Tibial nerve (tissue), 4 donors: ENCODE data around the gene SOCS4. TPM values are rescaled to one million over a fixed set of nuclear protein-coding genes. Genes with fewer than 3 reads are reported as not detected.
A peak's percentile ranks its signal among the peaks of the same experiment; 100 is the strongest.
"Not testable (repeated sequence)": the region's sequence is repeated elsewhere in the genome, so short reads cannot be mapped to it uniquely, and the experiment has no call there.

Experiments
- DNase-seq, 2 donors: peaks; one replicate each; pipeline ENCODE4 v3.0.0-alpha.2; 2019; ENCODE audit warnings: low spot score in 2 of 2
- H3K27ac ChIP-seq, 4 donors: fragments of 200-600 bp; sonication (generic) in 3 of 4; one replicate each; pipeline ENCODE4 v1.5.1; 2017 to 2019; ENCODE audit warnings: mild to moderate bottlenecking in 1 of 4
- H3K27me3 ChIP-seq, 2 donors: fragments of 200-600 bp; sonication (generic) in 1 of 2; one replicate each; pipeline versions ENCODE4 v1.5.1 to v1.6.0; 2017 to 2019
- H3K36me3 ChIP-seq, 3 donors: fragments of 200-600 bp; sonication (generic); one replicate each; pipeline ENCODE4 v1.5.1; 2018 to 2019
- H3K4me1 ChIP-seq, 4 donors: fragments of 200-600 bp; sonication (generic) in 3 of 4; one replicate each; pipeline ENCODE4 v1.5.1; 2017 to 2019
- H3K4me3 ChIP-seq, 4 donors: fragments of 200-600 bp; sonication (generic) in 3 of 4; one replicate each; pipeline ENCODE4 v1.5.1; 2017 to 2019; ENCODE audit warnings: mild to moderate bottlenecking in 1 of 4, moderate library complexity in 1 of 4
- H3K9me3 ChIP-seq, 4 donors: fragments of 200-600 bp; sonication (generic) in 3 of 4; one replicate each; pipeline ENCODE4 v1.5.1; 2017 to 2019
- CTCF ChIP-seq, 5 experiments: fragments of 200-600 bp in 3 of 5; fragments of 450-650 bp in 2 of 5; sonication (generic) in 3 of 5; IDR thresholded peaks; one replicate each; pipeline ENCODE4 v1.5.1; 2016 to 2019; ENCODE audit warnings: antibody characterized with exemption in 5 of 5, mild to moderate bottlenecking in 3 of 5, moderate library complexity in 2 of 5
- EP300 ChIP-seq, 2 donors: sonication (generic); formaldehyde crosslinking; IDR thresholded peaks; one replicate each; pipeline ENCODE4 v1.6.1; 2017; ENCODE audit warnings: antibody characterized with exemption in 2 of 2, mild to moderate bottlenecking in 1 of 2
- POLR2A ChIP-seq, 2 donors: fragments of 450-650 bp; IDR thresholded peaks; one replicate each; pipeline ENCODE4 v1.6.1; 2017; ENCODE audit warnings: antibody characterized with exemption in 2 of 2, mild to moderate bottlenecking in 2 of 2, moderate library complexity in 2 of 2
- WGBS, 2 donors: methylation state at CpG; one replicate each; pipeline ENCODE4 v1.1.5; 2018; 5-methylcytosine and 5-hydroxymethylcytosine counted together
- total RNA-seq, 4 donors: library from RNA; depleted of rRNA; stranded (reverse); fragments of >200 nt; gene quantifications; one replicate each; pipeline ENCODE4 v1.1.0, GENCODE V29; 2016

SOCS4 gene
- total RNA-seq, 4 donors from 2014 or later = 13.3 to 28.8 (median 19.1) TPM

DNA sequence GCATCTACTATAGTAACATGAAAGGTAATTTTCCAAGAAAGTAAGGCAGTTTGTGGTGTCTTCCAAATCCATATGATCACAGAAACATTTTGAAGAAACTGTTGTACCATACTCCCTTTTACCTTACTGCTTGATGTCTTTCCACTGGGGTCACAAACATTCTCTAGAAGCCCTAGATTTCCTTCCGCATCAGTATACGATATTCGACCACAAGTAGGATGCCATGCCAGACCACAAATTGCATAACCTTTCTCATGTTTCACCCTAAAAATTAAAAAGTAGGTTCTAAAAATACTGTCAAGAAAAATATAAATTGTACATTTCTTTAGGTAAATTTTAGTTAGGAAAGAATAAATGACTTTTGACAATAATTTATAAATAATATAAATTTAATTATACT lies 26.7 kb upstream of the SOCS4 start:
- WGBS, 2 donors = 79 to 90% methylated on average over 3 of the region's 3 CpGs
- TF ChIP-seq EP300 (IDR thresholded peaks at IDR 0.05) (no peak), POLR2A (IDR thresholded peaks at IDR 0.05) (no peak), CTCF (IDR thresholded peaks at IDR 0.05) (no peak)

DNA sequence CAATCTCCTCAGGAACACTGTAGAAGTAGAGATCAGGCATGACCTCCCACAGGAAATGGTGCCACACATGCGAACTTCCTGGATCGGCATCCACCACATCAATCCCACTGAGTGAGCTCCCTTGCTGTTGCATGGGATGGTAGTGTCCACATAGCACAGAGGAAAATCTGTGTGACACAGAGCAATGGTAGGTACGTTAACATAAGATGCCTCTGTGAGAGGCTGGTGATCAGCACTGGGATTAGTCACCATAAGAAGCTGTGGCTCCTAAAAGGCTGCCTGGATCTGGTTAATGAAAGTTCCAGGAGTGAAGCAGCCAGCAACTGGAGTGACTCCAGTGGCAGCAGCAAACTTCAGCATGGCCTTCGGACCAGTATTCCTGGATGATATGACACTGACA lies 22.0 kb upstream of the SOCS4 start:
- Histone ChIP-seq H3K27me3 (no peaks in the 10 kb centered on the region), H3K27ac (no peak overlapping the region), H3K4me3 (no peak overlapping the region), H3K9me3 (no peaks in the 10 kb centered on the region), H3K36me3 (peaks cover 0 to 54% (median 0%) of the 10 kb centered on the region in 3 donors), H3K4me1 (no peaks in the 10 kb centered on the region)
- TF ChIP-seq CTCF (IDR thresholded peaks at IDR 0.05) (no peak), POLR2A (IDR thresholded peaks at IDR 0.05) (no peak), EP300 (IDR thresholded peaks at IDR 0.05) (no peak)
- DNase-seq = no peak
- 79 to 85% methylated on average over 4 of the region's 4 CpGs for WGBS, 2 donors

More for the DNA sequence above, 26.7 kb upstream of the SOCS4 start:
- Histone ChIP-seq H3K27ac (no peak overlapping the region), H3K4me3 (no peak overlapping the region), H3K4me1 (no peaks in the 10 kb centered on the region), H3K36me3 (peaks cover 0 to 20% (median 0%) of the 10 kb centered on the region in 3 donors), H3K27me3 (no peaks in the 10 kb centered on the region), H3K9me3 (no peaks in the 10 kb centered on the region)
- DNase-seq = no peak

- H3K36me3 ChIP-seq = no peaks in the 10 kb centered on the region
- H3K4me1 ChIP-seq = no peaks in the 10 kb centered on the region
- no peaks in the 10 kb centered on the region for H3K9me3 ChIP-seq
- no peak overlapping the region for H3K27ac ChIP-seq
- WGBS, 2 donors = 81 to 83% methylated on average over 2 of the region's 2 CpGs
- H3K27me3 ChIP-seq = no peaks in the 10 kb centered on the region
- TF ChIP-seq POLR2A (IDR thresholded peaks at IDR 0.05) (no peak), CTCF (IDR thresholded peaks at IDR 0.05) (no peak), EP300 (IDR thresholded peaks at IDR 0.05) (no peak)
- DNase-seq = no peak
- H3K4me3 ChIP-seq = no peak overlapping the region
These were observed 12.0 kb upstream of the SOCS4 start for GRCh38 chr14:55015006-55015405.

- whole genome bisulfite sequencing, 2 donors = 94 to 96% methylated on average over 2 of the region's 2 CpGs
- H3K9me3 ChIP-seq = no peaks in the 10 kb centered on the region
- no peak for DNase-seq
- H3K27me3 ChIP-seq = no peaks in the 10 kb centered on the region
- H3K36me3 ChIP-seq = no peaks in the 10 kb centered on the region
- H3K27ac ChIP-seq = no peak overlapping the region
- TF ChIP-seq POLR2A (IDR thresholded peaks at IDR 0.05) = no peak
- no peak for TF ChIP-seq CTCF (IDR thresholded peaks at IDR 0.05)
- no peak for TF ChIP-seq EP300 (IDR thresholded peaks at IDR 0.05)
- H3K4me3 ChIP-seq = no peak overlapping the region
- H3K4me1 ChIP-seq = no peaks in the 10 kb centered on the region
These were observed 7.0 kb upstream of the SOCS4 start for GRCh38 chr14:55019968-55020554.

DNA sequence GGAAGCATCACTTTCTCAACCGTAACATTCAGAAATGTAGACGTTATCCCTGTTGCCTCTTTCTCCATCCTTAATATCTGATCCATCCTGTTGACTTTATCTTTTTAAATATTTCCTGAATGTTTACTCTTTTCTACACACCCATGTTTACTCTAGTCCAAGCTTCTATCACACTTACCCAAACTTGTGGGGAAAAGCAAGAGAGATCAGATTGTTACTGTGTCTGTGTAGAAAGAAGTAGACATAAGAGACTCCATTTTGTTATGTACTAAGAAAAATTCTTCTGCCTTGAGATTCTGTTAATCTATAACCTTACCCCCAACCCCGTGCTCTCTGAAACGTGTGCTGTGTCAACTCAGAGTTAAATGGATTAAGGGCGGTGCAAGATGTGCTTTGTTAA lies 2.7 kb upstream of the SOCS4 start:
- not testable (repeated sequence) for H3K9me3 ChIP-seq, H3K27me3 ChIP-seq, H3K27ac ChIP-seq, DNase-seq, H3K4me3 ChIP-seq, H3K36me3 ChIP-seq
- peaks cover 5 to 30% (median 18%) of the 10 kb centered on the region in 4 donors for H3K4me1 ChIP-seq
- WGBS, 2 donors = 84 to 88% methylated on average over 2 to 4 of the region's 5 CpGs

- no peak for DNase-seq
- Histone ChIP-seq H3K36me3 (no peaks in the 10 kb centered on the region), H3K27me3 (no peaks in the 10 kb centered on the region), H3K4me1 (peaks cover 5 to 46% (median 18%) of the 10 kb centered on the region in 4 donors), H3K27ac (no peak overlapping the region), H3K4me3 (peak overlapping the region in 3 of 4 donors; percentile 64 to 90 (median 83)), H3K9me3 (no peaks in the 10 kb centered on the region)
- WGBS, 2 donors = 21 to 25% methylated on average over 7 of the region's 7 CpGs
- TF ChIP-seq CTCF (IDR thresholded peaks at IDR 0.05) = no peak
- TF ChIP-seq POLR2A (IDR thresholded peaks at IDR 0.05) = no peak
- no peak for TF ChIP-seq EP300 (IDR thresholded peaks at IDR 0.05)
These were observed 1.1 kb upstream of the SOCS4 start for GRCh38 chr14:55025948-55026347.
